Head of caudate nucleus (tissue), 42 donors: ENCODE measurements around the gene FHL2.

Experiments
- DNase-seq, 42 donors: peaks; one replicate each; pipeline versions ENCODE4 v3.0.0 to v3.0.0-alpha.2; 2020 to 2021; ENCODE audit warnings: mixed read lengths in 7 of 42
- intact Hi-C: fragments of 100-400 bp; cut with DNase I; formaldehyde crosslinking; loops from one replicate; pipeline ENCODE4 v1.15.0; 2022

Gene FHL2

DNA sequence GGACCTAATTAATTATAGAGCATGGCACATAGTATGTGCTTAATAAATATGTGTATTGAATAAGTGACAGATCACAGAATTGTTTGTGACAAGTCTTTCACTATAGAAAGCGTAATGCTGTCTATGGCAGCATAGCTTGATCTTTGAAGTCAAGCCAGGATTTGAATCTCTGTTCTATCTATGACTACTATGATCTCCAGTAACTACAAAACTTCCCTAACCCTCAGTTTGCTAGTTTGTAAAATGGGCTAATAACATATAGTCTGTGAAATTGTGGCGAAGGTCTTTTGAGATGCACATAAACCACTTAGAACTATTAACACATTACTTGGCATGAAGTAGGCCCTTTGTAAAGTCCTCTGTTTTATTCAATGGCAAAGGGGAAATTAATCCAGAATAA is 4.0 kb upstream of the FHL2 start:
- intact Hi-C loops: no loop called here
- no peak for DNase-seq

DNA sequence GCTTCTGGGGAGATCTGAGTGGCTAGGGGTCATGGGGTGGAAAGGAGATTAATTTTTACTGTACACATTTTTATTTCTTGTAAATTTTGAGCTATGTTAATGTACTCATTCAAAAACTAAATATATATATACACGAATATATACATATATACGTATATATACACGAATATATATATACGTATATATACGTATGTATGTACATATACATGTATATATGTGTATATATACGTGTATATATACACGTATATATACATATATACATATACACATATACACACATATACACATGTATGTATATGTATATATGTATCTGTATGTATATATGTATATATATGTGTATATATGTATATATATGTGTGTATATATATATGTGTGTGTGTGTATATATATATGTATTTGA is 3.0 kb upstream of the FHL2 start:
- no peak for DNase-seq
- intact Hi-C loops: no loop called here

DNA sequence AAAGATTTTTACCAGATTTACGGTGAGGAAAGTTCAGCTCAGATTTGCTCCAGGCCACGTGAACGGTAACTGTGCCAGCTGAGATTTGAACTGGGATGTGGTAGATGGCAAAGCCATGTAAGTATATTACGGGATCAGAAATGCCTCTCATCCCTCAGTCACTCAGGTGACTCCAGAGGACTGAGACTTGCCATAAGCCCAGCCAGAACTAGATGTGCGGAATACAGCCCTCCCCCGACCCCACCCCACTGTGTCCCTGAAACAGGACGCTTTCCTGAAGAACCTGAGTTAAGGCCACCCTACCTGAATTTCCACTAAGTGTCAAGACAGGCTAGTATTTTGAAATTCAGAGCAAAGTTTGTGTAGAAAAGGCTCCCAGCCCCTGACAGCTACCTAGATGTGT is 1.3 kb upstream of the FHL2 start:
- DNase-seq: no peak

DNA sequence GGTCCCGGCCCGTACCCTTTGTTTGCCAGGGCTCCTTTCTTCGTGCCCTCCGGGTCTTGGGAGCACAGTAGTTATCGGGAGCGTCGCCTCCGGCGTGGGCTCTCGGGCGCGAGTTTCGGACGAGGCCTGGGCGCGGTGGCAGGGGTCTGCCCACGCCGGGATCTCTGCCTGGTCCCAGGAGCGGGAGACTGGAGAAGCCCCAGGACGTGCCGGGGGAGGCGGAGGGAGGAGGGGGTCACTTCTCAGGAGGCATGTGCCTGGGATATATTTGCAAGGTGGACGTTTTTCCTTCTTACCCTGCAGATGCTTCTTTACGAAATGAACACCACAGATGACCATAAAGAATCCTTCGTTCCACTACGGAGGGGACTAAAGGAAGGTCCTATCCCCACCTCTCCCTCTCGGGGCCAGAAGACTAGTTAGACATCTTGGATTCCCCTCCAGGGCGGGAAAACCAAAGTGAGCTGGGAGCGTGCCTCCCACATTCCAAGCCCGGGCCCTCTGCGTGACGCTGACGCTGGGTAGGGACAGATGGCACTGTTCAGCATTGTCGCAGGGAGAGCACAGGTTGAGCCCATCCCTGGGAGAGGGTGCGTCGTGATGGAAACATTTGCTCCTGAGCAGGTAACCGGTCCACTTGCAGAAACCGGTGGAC is 483 bp upstream of the FHL2 start:
- intact Hi-C loops: no loop called here
- DNase-seq: no peak

More for the DNA sequence above, 1.3 kb upstream of the FHL2 start:
- intact Hi-C loops: no loop called here

DNA sequence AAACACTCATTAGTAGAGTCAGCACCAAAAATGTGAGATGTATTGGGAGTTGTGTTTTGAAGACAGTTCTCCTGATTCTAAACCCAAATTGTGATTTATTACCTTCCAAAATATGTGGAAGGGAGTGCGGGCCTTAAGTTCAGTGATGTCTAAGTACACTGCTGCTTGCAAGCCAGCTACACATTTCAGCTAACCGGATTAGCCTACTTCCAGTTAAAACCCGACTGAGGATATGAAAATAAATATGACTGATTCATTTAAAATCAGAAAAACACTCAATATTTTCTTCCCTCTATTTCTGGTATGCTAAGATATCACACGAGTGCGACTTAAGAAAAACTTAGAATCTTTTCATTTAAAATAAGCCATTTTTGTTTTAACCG is 907 bp downstream of the FHL2 start:
- intact Hi-C loops: no loop called here
- no peak for DNase-seq

DNA sequence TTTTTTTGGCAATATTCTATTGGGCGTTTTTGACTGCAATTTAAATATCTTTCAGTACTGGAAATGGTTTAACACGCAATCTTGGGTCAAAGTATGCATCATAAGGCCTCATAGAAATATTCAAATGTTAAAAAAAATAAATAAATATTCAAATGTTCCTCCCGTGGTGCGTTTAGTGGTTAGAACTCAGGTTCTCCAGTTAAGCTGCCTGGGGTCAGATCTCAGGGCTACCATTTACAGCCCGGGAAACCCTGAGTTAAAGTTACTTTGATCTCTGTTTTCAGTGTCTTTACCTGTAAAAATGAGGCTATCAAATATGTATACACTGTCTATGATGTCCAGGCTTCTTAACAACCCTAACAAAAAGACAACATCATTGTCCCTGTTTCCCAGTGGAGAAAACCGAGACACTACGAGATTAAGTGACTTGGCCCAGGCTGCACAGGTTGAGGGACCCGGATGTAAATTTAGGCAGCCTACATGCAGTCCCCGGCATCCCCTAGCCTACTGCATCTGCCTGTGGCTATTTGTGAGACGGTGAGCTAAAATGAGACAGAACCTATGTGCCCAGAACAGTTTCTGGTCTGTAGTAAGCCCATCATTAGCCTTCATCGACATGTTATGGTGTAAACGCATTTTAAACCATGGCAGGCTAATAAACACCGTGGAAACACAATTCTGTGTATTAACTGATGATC is 1.7 kb downstream of the FHL2 start:
- intact Hi-C loops: no loop called here
- no peak for DNase-seq

DNA sequence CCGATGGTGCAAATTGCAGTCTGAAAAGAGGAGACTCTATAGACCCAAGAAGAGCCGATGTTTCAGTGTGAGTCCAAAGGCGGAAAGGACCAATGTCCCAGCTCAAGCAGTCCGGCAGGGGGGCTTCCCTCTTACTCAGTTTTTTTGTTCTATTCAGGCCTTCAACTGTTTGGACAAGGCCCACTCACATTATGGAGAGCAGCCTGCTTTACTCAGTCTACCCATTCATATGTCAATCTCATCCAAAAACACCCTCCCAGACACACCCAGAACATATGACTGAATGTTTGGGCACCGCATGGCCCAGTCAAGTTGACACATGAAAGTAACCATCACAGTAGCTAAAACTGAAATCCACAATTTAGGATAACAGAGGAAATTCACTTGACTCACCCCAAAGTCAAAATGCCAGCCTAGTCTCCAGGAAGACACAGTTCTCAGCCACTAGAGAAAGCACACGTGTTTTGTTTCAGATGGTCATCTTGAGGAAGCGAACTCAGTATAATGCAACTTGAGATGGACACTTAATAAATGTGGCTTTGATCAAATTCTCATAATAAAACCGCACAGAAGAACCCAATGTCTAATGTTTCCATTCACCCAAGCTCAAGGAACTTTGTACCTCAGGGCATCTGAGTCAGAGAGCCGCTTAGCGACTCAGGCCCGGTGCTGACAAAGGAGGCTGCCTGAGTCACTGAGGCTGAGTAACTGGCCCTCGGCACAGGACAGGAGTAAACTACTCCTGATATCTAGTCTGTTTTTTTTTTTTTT is 2.4 kb downstream of the FHL2 start:
- intact Hi-C loops: no loop called here
- no peak for DNase-seq

DNA sequence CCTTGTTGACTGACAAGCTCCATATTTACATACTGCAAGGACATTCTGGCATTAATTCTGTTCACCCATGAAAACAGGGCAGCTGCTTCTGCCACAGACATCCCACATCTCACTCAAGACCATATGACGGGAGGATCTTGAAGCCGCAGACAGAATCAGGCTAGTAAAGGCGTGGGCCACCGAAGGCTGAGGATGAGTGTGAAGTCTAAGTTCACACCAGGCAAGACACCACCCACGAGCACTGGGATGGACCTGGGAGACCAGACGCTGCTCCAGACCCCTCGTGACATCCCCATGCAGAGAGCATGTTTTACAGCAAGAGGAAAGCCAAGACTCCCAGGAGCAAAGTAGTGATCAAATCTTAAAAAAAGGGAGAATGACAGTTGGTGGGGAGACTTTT is 3.2 kb downstream of the FHL2 start:
- intact Hi-C loops: no loop called here
- DNase-seq: no peak

DNA sequence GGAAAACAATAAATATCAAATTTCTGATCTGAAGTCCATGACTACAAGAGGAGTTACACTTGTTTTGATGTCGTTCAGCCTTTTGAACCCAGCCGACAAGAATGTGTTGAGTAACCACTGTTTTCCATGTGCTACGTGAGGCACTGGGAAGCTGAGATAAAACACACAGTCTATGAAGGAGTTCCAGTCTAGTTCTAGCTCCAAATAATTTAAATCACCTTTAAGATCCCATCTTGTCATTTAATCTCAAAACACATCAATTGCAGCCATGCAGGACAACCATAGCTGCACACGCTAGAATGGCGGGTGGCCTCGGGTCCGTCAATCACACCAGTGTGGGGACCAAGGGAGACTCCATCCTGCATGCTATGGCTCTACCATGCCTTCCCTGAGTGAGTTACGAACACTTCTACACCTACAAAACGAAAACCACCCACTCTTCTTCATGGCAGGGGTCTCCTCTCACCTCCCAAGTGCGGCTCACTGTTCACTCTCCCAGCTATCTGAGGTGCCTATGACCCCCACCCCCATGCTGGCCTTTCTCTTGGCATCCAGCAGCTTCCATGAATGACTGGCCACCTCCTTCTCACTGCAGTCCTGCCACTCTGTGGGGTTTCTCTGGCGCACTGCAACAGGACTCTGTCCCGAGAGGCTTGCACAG is 3.8 kb downstream of the FHL2 start:
- intact Hi-C loops: no loop called here
- DNase-seq: no peak

DNA sequence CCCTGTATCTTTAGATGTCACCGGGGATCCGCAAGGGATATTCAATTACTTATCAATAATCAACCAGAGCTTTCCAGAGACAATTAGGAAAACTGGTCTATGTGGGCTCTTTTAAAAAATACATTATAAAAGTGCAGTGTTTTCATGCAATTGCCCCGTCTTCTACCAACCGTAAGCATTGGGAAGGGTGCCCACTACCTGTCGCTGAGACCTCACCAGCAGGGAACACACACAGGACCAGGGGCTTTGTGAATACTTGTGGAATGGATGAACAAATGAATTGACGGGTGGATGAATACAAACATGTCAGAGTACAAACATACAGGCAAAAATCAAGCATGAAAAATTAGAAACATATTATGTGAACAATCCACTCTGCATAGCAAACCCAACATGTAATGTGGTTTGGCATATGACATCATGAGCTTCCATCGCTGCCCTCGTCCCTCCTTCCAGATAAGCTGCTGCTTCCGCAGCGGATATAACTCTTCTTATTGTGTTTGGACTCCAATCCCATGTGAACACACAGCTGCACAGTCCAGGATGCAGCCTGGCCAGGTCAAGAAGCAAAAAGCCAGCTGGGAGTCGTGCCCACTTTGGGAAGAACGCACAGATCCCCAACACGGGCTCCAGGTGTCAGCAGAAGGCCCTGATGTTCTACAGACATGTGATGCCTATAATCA is 5.3 kb downstream of the FHL2 start:
- DNase-seq: no peak
- intact Hi-C loops: no loop called here

DNA sequence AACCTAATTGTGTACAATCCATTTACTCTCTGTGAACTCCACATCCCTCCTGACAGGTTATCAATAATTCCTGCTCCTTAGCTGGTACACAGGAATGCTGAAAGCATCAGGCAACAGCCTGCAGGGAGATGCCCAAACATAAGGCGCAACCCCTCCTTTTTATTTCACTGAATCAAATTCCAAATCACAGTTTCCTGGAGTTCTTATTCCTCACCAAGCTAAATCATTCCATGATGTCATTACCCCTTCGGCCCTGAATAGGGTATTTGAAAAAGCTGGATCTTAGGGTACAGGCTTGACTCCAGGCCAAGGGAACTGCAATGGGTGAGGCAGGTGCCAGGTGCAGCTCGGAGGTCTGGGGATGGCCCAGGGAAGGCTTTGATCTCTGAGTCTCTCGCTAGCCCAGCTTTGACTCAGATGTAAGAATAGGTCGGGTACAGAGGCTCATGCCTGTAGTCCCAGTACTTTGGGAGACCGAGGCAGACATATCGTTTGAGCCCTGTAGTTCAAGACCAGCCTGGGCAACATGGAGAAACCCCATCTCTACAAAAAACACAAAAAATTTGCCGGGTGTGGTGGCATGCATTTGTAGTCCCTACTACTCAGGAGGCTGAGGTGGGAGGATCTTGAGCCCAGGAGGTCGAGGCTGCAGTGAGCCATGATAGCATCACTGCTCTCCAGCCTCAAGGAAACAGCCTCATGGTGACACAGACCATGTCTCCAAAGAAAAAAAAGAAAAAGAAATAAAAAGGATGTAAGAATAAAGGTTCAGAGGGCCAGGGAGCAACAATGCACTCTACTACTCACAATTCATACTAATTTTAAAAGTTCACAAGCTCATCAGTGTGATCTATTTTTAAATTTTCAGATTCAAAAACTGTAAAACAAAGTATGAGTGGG is 6.8 kb downstream of the FHL2 start:
- intact Hi-C loops: no loop called here
- no peak for DNase-seq

DNA sequence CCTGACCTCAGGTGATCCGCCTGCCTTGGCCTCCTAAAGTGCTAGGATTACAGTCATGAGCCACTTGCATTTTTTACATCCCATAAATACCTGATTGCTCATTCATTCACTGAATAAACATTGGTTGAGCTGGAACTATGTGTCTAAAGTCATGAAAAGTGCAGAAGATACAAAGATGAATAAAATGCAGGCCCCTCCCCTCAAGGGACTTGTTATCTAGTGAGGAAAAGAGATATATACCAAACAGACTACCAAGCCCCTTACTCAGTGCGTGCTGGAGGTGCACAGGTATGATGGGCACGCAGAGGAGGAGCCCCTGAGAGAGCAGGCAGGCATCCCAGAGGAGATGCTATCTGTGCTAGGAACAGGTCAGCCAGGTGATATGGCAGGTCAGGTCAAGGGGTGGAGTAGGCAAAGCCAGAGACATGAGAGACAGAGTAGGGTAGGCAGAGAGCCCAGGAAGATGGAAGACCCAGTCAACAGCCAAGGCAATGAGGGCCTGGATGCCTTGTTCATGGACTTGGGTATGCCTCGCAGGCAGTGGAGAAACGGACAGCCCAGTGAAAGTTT is 7.7 kb downstream of the FHL2 start:
- intact Hi-C loops: no loop called here
- DNase-seq: no peak

DNA sequence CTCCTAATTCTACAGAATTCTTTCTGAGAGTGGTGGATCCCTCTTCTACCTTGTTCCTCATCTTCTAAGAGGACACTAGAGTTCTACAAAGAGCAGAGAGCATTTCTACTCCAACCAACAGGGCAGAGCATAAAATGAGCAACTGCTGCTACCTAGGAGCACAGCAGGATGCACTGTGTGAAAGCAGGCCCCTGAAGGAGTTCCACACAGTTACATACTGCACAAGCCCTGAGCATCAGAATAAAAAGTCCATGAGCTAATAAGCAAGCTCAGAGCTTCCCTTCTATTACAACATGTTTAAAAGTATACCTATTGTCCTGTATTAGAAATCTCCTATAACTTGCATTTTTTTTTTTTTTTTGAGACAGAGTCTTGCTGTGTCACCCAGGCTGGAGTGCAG is 8.4 kb downstream of the FHL2 start:
- intact Hi-C loops: no loop called here

DNA sequence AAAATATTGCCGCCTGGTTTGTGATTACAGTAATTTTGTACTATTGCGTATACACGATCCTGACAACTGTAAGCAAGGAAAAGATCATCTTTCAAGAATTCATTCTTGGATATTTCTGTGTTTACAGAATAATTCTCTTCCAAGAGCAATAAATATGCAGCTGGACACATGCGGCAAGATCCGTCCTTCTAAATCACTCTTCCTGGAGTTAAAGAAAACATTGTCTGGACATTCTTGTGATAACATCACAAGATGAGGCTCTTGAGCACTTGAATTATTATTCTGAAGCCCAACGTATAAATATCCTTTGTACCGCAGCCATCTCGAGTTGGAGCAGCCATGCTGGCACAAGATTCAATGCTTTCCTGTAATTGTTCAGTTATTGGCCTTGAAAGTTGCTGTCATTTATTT is 9.9 kb downstream of the FHL2 start:
- no peak for DNase-seq
- intact Hi-C loops: no loop called here

More for the DNA sequence above, 8.4 kb downstream of the FHL2 start:
- DNase-seq: no peak

DNA sequence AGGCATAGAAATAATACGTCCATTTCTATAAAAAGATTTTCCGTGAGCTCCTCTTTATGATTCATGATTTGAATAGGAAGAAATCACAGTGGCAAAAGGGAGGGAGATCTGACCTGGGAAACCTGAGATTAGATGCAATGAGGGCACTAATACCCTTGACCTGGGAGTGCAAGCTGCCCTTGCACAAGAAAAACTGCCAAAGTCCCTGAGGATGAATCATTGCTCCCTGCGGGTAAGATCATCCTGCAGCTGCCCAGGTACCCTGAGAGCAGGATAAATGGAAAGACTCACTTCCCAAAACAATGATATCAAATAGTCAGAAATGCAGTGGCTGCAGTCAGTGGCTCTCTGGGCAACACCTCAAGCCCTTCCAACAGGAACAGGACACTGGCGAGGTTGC is 11.6 kb downstream of the FHL2 start:
- intact Hi-C loops: no loop called here
- no peak for DNase-seq

DNA sequence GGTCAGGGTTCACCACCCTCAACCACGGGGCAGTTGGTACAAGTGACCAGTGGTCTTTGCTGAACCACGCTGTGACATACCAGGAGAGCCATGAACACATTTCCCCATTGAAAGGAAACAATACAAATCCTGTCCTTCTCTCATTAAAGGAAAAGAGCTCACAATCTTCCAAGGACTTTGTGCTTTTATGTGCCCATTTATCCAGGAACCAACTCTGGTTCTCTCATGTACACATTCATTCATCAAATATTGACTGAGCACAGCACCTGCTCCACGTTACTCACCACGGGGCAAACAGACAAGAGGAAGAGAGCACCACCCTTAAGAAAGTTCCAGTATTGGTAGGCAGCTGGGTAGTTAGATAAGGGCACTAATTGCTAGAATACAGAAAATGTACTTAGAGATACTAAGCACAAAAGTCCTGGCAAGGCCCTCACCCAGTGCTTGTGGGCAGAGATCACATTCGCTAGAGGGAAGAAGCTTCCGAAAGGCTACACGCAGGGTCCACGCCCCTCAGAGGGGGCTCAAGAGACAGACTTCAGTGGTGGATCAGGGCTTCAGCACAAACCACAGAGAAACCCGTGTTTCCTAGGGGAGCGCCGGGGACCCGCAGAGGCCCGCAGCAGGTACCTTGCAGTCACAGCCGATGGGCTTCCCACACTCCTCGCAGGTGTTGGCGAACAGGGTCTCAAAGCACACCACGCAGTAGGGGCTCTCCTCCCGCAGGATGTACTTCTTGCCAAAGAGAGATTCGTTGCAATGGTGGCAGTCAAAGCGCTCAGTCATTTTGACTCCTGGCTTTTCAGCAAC is 12.9 kb downstream of the FHL2 start:
- intact Hi-C loops: no loop called here
- DNase-seq: no peak

DNA sequence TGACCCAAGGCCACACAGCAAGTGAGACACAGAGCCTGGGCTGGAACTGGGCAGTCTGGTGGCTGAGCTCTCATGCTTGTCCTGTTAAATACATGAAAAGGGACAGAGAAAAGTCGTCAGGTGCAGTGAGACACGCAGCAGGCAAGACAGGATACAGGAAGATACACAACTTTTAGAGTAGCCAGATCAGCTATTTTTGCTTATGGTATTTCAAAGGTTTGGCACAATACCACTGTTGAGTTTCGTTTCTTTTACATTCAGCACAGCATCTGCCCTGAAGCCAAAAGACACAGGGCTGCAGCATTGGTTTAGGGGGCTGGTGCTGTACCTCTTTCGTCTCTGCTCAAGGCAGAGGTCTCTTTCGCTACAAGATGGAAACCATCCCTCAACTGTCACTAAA is 14.0 kb downstream of the FHL2 start:
- intact Hi-C loops: no loop called here

More for the DNA sequence above, 14.0 kb downstream of the FHL2 start:
- DNase-seq: no peak
